HepG2 (cell line): ENCODE data around the gene HPCAL1. TPM values are rescaled to one million over a fixed set of nuclear protein-coding genes. Genes with fewer than 3 reads are reported as not detected.

Experiments used
- ARID3A ChIP-seq: IDR thresholded peaks from 2 replicates; pipeline ENCODE4 v1.6.1; 2012; ENCODE audit warnings: low read depth, low read length, improper control_type of control experiment
- ATF4 ChIP-seq, 2 experiments: fragments of 450-650 bp in 1 of 2; sonication (generic) in 1 of 2; formaldehyde crosslinking; IDR thresholded peaks; 2 replicates each; pipeline versions ENCODE4 v1.5.0 to v1.8.0; 2020 to 2022; ENCODE audit warnings: mild to moderate bottlenecking in 1 of 2, missing genetic modification reagents in 1 of 2
- BRCA1 ChIP-seq: sonication (generic); formaldehyde crosslinking; IDR thresholded peaks from 2 replicates; pipeline ENCODE4 v1.4.0; 2020; ENCODE audit warnings: missing genetic modification reagents
- E2F1 ChIP-seq: sonication (generic); formaldehyde crosslinking; IDR thresholded peaks from 2 replicates; pipeline ENCODE4 v1.5.0; 2020; ENCODE audit warnings: missing genetic modification reagents
- ELF4 ChIP-seq: sonication (generic); formaldehyde crosslinking; IDR thresholded peaks from 2 replicates; pipeline ENCODE4 v1.5.0; 2020; ENCODE audit warnings: missing genetic modification reagents, mild to moderate bottlenecking, moderate library complexity, borderline replicate concordance
- FOXM1 ChIP-seq: sonication (generic); formaldehyde crosslinking; IDR thresholded peaks from 2 replicates; pipeline ENCODE4 v1.5.0; 2020; ENCODE audit warnings: missing genetic modification reagents
- HBP1 ChIP-seq: IDR thresholded peaks from 2 replicates; pipeline ENCODE4 v1.6.1; 2016; ENCODE audit warnings: low read depth, control low read depth
- HMGXB4 ChIP-seq, 2 experiments: sonication (generic) in 1 of 2; formaldehyde crosslinking in 1 of 2; IDR thresholded peaks; 2 replicates each; pipeline versions ENCODE4 v1.4.0 to v1.6.1; 2018 to 2020; ENCODE audit warnings: missing genetic modification reagents in 2 of 2, borderline replicate concordance in 1 of 2, low read depth in 1 of 2, mild to moderate bottlenecking in 1 of 2, missing biosample characterization in 1 of 2
- NFKB2 ChIP-seq: sonication (generic); formaldehyde crosslinking; IDR thresholded peaks from 2 replicates; pipeline ENCODE4 v1.4.0; 2020; ENCODE audit warnings: missing genetic modification reagents, borderline replicate concordance
- NFKBIZ ChIP-seq: IDR thresholded peaks from 2 replicates; pipeline ENCODE4 v1.6.1; 2018; ENCODE audit warnings: missing genetic modification reagents, missing compliant biosample characterization
- NR2C2 ChIP-seq: sonication (generic); formaldehyde crosslinking; IDR thresholded peaks from 2 replicates; pipeline ENCODE4 v1.4.0; 2020; ENCODE audit warnings: missing genetic modification reagents, mild to moderate bottlenecking, moderate library complexity, borderline replicate concordance
- PHF5A ChIP-seq: IDR thresholded peaks from one replicate; pipeline ENCODE4 v1.6.1; 2018; ENCODE audit warnings: low read depth, missing genetic modification reagents; ENCODE audit not compliant: unreplicated experiment
- RAD51 ChIP-seq: fragments of 450-650 bp; IDR thresholded peaks from 2 replicates; pipeline ENCODE4 v1.6.1; 2016; ENCODE audit warnings: borderline replicate concordance
- STAG1 ChIP-seq: sonication (generic); formaldehyde crosslinking; IDR thresholded peaks from 2 replicates; pipeline ENCODE4 v1.4.0; 2020; ENCODE audit warnings: missing genetic modification reagents
- STAT5B ChIP-seq: sonication (generic); formaldehyde crosslinking; IDR thresholded peaks from 2 replicates; pipeline ENCODE4 v1.4.0; 2020; ENCODE audit warnings: missing genetic modification reagents
- WIZ ChIP-seq: sonication (generic); formaldehyde crosslinking; IDR thresholded peaks from 2 replicates; pipeline ENCODE4 v1.5.1; 2020; ENCODE audit warnings: mild to moderate bottlenecking, missing genetic modification reagents
- ZFYVE20 ChIP-seq: sonication (generic); formaldehyde crosslinking; IDR thresholded peaks from 2 replicates; pipeline ENCODE4 v1.8.0; 2023; ENCODE audit warnings: low read depth, mild to moderate bottlenecking, moderate library complexity, missing genetic modification reagents, borderline replicate concordance
- ZNF441 ChIP-seq: sonication (generic); formaldehyde crosslinking; IDR thresholded peaks from 2 replicates; pipeline ENCODE4 v1.7.0; 2021; ENCODE audit warnings: missing genetic modification reagents, borderline replicate concordance
- ZNF512 ChIP-seq: sonication (generic); formaldehyde crosslinking; IDR thresholded peaks from 2 replicates; pipeline ENCODE4 v1.4.0; 2020; ENCODE audit warnings: mild to moderate bottlenecking, missing genetic modification reagents
- polyA plus RNA-seq, 8 experiments: library from polyadenylated mRNA; depleted of rRNA in 3 of 8; stranded (reverse) in 7 of 8; unstranded in 1 of 8; fragments of >200 nt; fragmentation: Illumina TruSeq in 4 of 8; extraction: Trizol in 4 of 8; gene quantifications; 2 replicates each; pipeline versions ENCODE4 v1.2.1 to v1.2.3, GENCODE V29; 2011 to 2016; ENCODE audit warnings: low read depth in 4 of 8, missing spikeins in 1 of 8, mixed read lengths in 1 of 8; ENCODE audit not compliant: insufficient read depth in 1 of 8
- total RNA-seq, 5 experiments: library from RNA; depleted of rRNA; stranded (reverse); fragments of >200 nt; fragmentation: Illumina TruSeq; extraction: Trizol; gene quantifications; 2 replicates each; pipeline ENCODE4 v1.2.3, GENCODE V29; 2016; ENCODE audit warnings: low read depth in 1 of 5

Gene HPCAL1
- total and polyA plus RNA-seq, 2 of the 13 experiments (the other 11 are each of a cell fraction or from before 2014, with no cell fraction given) = 29.5 to 29.9 TPM

- no peak for TF ChIP-seq ZNF441 (CRISPR knock-in tag)
- no peak for TF ChIP-seq NR2C2 (CRISPR knock-in tag)
- TF ChIP-seq HBP1 = no peak
- TF ChIP-seq NFKB2 (CRISPR knock-in tag) = no peak
- no peak for TF ChIP-seq FOXM1
- TF ChIP-seq E2F1 (CRISPR knock-in tag) = no peak
- TF ChIP-seq NFKBIZ (CRISPR knock-in tag) = no peak
- TF ChIP-seq RAD51 = no peak
- TF ChIP-seq PHF5A (CRISPR knock-in tag) = no peak
- TF ChIP-seq STAT5B = no peak
- no peak for TF ChIP-seq HMGXB4 (CRISPR knock-in tag; IDR thresholded peaks at IDR 0.05; ENCODE audit: borderline replicate concordance in 1 of 2, low read depth in 1 of 2)
- TF ChIP-seq ATF4 (CRISPR knock-in tag; IDR thresholded peaks at IDR 0.05) = no peak
- no peak for TF ChIP-seq ZNF512 (CRISPR knock-in tag)
- TF ChIP-seq ZFYVE20 = no peak
- no peak for TF ChIP-seq ARID3A
- TF ChIP-seq BRCA1 (CRISPR knock-in tag) = no peak
- no peak for TF ChIP-seq WIZ (CRISPR knock-in tag)
- TF ChIP-seq ELF4 (CRISPR knock-in tag) = no peak
- TF ChIP-seq STAG1 (CRISPR knock-in tag) = no peak
Observed at GRCh38 chr2:10326707-10327594, 24.2 kb downstream of the HPCAL1 start (continued).
